ENCODE data around the gene WFS1. TPM values are rescaled to one million over a fixed set of nuclear protein-coding genes. Genes with fewer than 3 reads are reported as not detected.

The WFS1 gene
- total and polyA plus RNA-seq, 2 of the 13 experiments (the other 11 are each of a cell fraction or from before 2014, with no cell fraction given), result 39.1 to 42.2 TPM

DNA sequence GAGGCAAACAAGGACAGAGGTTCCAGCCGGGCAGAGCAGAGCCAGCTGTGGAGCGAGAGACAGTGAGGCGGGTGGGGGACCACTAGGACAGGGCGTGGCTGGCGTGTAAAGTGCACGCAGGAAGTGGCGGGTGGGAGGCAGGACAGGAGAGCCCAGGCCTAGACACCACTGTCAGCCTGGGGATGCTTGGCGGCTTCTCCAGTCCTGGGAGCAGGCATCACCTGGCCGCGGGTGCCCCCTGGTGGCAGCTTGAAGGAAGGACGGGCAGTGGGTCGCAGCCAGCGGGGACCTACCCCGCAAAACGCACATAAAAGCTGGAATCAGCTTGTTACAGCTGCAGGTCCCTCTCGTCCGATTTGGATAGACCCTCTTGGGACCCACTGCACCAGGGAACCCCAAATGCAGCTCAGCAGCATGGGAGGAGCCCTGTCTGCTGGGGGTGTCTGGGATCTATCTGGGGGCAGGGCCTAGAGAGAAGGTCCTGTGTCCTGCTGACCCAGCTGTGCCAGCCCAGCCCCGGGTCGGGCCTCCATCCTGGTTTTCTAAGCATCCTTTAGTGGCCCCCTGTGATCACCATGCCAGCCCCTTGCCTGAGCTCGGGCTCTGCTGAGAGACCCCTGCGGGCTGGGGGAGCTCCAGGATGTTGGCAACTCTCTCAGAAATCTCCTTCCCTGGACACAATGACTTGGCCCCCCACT lies 57.7 kb downstream of the WFS1 start (continued):
- TF ChIP-seq TSC22D2 (CRISPR knock-in tag; IDR thresholded peaks at IDR 0.05; ENCODE audit: borderline replicate concordance) (0 out of 2 replicates have a peak, but pooled peaks have one; percentile 28), ZFP90 (CRISPR knock-in tag; IDR thresholded peaks at IDR 0.05; ENCODE audit: borderline replicate concordance) (0 out of 2 replicates have a peak, but pooled peaks have one; percentile 52), PHF5A (CRISPR knock-in tag; IDR thresholded peaks at IDR 0.05; ENCODE audit: low read depth, unreplicated experiment) (no peak), CEBPZ (IDR thresholded peaks at IDR 0.05; ENCODE audit: low read length) (no peak), ZNF549 (CRISPR knock-in tag; IDR thresholded peaks at IDR 0.05) (no peak), ZNF687 (CRISPR knock-in tag; IDR thresholded peaks at IDR 0.05) (peak; percentile 87), REPIN1 (CRISPR knock-in tag; IDR thresholded peaks at IDR 0.05; ENCODE audit: borderline replicate concordance, low read depth) (0 out of 2 replicates have a peak, but pooled peaks have one; percentile 51), ZNF292 (CRISPR knock-in tag; IDR thresholded peaks at IDR 0.05; ENCODE audit: borderline replicate concordance, low read depth) (peak; percentile 44; the same call in 1 of the 2 replicates), CBFB (CRISPR knock-in tag; IDR thresholded peaks at IDR 0.05) (peak; percentile 53; the same call in 1 of the 2 replicates), ZNF556 (CRISPR knock-in tag; IDR thresholded peaks at IDR 0.05; ENCODE audit: borderline replicate concordance) (peak; percentile 74; the same call in 1 of the 2 replicates), HOXA3 (CRISPR knock-in tag; IDR thresholded peaks at IDR 0.05) (peak; percentile 40; the same call in 1 of the 2 replicates), SAP130 (CRISPR knock-in tag; IDR thresholded peaks at IDR 0.05; ENCODE audit: low read depth) (0 out of 2 replicates have a peak, but pooled peaks have one; percentile 19), HOXA7 (CRISPR knock-in tag; IDR thresholded peaks at IDR 0.05) (no peak)
- TF ChIP-seq, protein P1, sequence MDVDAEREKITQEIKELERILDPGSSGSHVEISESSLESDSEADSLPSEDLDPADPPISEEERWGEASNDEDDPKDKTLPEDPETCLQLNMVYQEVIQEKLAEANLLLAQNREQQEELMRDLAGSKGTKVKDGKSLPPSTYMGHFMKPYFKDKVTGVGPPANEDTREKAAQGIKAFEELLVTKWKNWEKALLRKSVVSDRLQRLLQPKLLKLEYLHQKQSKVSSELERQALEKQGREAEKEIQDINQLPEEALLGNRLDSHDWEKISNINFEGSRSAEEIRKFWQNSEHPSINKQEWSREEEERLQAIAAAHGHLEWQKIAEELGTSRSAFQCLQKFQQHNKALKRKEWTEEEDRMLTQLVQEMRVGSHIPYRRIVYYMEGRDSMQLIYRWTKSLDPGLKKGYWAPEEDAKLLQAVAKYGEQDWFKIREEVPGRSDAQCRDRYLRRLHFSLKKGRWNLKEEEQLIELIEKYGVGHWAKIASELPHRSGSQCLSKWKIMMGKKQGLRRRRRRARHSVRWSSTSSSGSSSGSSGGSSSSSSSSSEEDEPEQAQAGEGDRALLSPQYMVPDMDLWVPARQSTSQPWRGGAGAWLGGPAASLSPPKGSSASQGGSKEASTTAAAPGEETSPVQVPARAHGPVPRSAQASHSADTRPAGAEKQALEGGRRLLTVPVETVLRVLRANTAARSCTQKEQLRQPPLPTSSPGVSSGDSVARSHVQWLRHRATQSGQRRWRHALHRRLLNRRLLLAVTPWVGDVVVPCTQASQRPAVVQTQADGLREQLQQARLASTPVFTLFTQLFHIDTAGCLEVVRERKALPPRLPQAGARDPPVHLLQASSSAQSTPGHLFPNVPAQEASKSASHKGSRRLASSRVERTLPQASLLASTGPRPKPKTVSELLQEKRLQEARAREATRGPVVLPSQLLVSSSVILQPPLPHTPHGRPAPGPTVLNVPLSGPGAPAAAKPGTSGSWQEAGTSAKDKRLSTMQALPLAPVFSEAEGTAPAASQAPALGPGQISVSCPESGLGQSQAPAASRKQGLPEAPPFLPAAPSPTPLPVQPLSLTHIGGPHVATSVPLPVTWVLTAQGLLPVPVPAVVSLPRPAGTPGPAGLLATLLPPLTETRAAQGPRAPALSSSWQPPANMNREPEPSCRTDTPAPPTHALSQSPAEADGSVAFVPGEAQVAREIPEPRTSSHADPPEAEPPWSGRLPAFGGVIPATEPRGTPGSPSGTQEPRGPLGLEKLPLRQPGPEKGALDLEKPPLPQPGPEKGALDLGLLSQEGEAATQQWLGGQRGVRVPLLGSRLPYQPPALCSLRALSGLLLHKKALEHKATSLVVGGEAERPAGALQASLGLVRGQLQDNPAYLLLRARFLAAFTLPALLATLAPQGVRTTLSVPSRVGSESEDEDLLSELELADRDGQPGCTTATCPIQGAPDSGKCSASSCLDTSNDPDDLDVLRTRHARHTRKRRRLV (CRISPR knock-in tag; IDR thresholded peaks at IDR 0.05), result 0 out of 2 replicates have a peak, but pooled peaks have one; percentile 34
- TF ChIP-seq, protein P2, sequence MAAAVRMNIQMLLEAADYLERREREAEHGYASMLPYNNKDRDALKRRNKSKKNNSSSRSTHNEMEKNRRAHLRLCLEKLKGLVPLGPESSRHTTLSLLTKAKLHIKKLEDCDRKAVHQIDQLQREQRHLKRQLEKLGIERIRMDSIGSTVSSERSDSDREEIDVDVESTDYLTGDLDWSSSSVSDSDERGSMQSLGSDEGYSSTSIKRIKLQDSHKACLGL (CRISPR knock-in tag; IDR thresholded peaks at IDR 0.05), result 0 out of 2 replicates have a peak, but pooled peaks have one; percentile 56
